ENCODE measurements around the gene SRRM5.
A peak's percentile ranks its signal among the peaks of the same experiment; 100 is the strongest.

GRCh38 chr19:43619262-43620060 is 7.6 kb downstream of the SRRM5 start, which contains the start of gene ZNF428:
- TF ChIP-seq, protein P1, sequence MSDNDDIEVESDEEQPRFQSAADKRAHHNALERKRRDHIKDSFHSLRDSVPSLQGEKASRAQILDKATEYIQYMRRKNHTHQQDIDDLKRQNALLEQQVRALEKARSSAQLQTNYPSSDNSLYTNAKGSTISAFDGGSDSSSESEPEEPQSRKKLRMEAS (IDR thresholded peaks at IDR 0.05) = peak; percentile 49; the same call in 1 of the 2 replicates
- TF ChIP-seq ZNF274 (IDR thresholded peaks at IDR 0.05; ENCODE audit: low read depth, low read length) (no peak), POLR2A (IDR thresholded peaks at IDR 0.05; ENCODE audit: borderline replicate concordance, extremely low read depth, insufficient read depth, insufficient read length) (peak; percentile 72), CTCF (IDR thresholded peaks at IDR 0.05 in 2 of 3, conservative IDR thresholded peaks at IDR 0.05 in 1 of 3; ENCODE audit: borderline replicate concordance in 1 of 3, insufficient read depth in 1 of 3, low read depth in 2 of 3, low read length in 2 of 3) (no peak), EZH2 (IDR thresholded peaks at IDR 0.05) (no peak), EZH2phosphoT487 (IDR thresholded peaks at IDR 0.05; ENCODE audit: borderline replicate concordance) (no peak), FOSL1 (IDR thresholded peaks at IDR 0.05; ENCODE audit: low read depth) (no peak), EGR1 (IDR thresholded peaks at IDR 0.05; ENCODE audit: low read depth) (no peak)

Data from HCT116 (cell line).